Stimulated activated CD8-positive, alpha-beta memory T cell treated with anti-CD3 and anti-CD28 coated beads, Interleukin-7, amount 100 ng/mL, for 48 hours (primary cell): Measurements from ENCODE around the gene PLA2G4D.

Experiments
- DNase-seq, 2 donors: peaks; one replicate each; pipeline ENCODE4 v3.0.0-alpha.2; 2020; ENCODE audit warnings: low read depth in 1 of 2; ENCODE audit errors: extremely low read depth in 1 of 2

Gene PLA2G4D, protein sequence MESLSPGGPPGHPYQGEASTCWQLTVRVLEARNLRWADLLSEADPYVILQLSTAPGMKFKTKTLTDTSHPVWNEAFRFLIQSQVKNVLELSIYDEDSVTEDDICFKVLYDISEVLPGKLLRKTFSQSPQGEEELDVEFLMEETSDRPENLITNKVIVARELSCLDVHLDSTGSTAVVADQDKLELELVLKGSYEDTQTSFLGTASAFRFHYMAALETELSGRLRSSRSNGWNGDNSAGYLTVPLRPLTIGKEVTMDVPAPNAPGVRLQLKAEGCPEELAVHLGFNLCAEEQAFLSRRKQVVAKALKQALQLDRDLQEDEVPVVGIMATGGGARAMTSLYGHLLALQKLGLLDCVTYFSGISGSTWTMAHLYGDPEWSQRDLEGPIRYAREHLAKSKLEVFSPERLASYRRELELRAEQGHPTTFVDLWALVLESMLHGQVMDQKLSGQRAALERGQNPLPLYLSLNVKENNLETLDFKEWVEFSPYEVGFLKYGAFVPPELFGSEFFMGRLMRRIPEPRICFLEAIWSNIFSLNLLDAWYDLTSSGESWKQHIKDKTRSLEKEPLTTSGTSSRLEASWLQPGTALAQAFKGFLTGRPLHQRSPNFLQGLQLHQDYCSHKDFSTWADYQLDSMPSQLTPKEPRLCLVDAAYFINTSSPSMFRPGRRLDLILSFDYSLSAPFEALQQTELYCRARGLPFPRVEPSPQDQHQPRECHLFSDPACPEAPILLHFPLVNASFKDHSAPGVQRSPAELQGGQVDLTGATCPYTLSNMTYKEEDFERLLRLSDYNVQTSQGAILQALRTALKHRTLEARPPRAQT

DNA sequence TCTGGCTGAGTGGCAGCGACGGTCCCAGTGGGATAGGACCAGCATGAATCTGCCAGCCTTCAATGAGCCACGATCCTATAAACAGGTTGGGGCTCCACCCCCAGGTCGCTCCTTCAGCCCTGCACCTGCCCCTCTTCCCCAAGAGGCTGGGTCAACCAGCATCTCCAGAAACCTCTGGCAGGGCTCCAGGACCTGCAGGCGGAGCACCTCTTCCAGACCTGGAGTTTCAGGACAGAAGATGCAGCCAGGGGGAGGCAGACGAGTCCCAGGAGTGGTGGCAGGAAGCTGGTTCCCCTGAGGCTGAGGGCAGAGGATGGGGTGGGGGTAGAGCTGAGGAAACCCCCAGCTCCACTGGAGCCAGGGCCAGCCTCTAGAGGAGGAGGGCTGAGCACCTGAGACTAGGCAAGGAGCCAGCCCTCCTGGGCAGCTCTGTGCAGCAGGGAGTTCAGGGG lies at the start of gene PLA2G4D:
TSS of gene PLA2G4D (minus strand) at position 51 of the 452 bp plus-strand sequence. CDS start 103 bp downstream, outside the sequence.
- no peak for DNase-seq

DNA sequence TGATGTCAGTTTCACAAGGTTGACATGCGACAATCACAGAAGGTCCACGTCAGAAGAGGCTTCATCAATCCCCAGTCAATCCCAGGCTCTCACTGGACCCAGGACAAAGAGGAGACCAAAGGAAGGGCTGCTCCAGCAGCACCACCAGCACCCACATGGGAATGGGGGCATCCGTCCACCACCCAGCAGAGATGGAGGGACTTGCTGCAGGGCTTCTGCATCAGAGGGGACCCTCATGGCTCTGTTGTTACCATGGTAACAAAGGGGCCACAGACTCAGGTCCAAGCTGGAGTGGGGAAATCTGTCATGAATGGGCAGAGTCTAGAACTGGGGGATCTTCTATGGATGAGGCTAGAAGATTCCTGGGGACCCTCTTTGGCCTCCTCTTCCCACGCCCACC lies 49.0 kb upstream of the PLA2G4D start:
- DNase-seq = no peak

DNA sequence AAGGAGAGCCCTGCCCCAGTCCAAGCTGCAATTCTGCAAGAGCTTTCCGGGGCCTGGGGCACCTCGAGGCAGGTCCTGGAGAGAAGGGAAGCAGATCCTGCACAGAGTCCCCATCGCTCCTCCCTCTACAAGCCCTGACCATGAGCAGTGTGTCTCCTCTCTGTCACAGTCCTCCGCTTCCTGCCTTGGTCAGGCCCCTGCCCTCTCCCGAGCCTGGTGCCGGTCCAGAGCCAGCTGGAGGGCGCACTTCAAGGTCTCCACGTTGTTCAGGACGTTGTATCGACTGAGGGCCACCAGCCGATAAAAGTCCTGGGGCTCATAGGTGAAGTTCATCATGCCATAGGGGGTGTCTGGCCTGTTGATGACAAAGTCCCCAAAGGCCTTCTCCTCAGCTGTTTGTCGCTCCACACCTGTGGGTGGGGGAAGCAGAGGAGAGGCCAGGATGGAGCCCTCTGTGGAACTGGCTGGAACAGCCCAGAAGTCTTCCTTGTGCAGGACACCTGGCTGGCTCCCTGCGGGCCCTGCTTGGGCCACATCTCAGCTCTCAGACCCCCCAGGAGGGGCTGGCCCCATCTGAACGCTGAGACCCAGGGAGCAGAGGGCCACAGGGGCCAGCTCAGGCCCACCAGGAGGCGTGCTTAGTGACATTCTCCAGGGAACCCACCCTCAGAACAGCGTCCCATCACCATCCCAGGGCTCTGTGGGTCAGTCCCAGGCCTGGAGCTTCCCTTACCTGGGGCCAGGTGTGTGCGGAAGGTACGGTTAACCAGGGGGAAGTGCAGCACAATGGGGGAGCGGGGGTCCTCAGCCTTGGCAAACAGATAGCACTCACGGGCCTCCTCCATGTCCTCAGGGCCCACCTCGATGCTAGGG lies 47.7 kb upstream of the PLA2G4D start:
- no peak for DNase-seq

DNA sequence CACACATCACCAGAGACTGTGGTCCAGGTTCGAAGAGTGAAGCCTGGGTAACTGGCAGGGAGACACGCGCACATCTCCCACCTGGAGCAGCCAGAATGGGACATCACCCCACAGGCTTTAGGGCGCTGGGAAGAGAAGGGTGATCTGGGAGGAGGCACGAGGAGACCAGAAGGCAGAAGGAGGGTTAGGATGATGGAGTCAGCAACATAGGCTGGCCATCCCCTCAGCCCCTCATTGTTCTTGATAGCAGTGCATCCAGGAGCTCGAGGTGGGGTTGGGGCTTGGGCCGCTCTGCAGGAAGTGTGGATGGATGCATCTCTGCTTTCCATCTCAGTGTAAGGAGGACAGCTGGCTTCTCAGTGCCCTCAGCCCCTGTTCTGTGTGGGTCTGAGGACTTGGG lies 46.9 kb upstream of the PLA2G4D start:
- DNase-seq = no peak

DNA sequence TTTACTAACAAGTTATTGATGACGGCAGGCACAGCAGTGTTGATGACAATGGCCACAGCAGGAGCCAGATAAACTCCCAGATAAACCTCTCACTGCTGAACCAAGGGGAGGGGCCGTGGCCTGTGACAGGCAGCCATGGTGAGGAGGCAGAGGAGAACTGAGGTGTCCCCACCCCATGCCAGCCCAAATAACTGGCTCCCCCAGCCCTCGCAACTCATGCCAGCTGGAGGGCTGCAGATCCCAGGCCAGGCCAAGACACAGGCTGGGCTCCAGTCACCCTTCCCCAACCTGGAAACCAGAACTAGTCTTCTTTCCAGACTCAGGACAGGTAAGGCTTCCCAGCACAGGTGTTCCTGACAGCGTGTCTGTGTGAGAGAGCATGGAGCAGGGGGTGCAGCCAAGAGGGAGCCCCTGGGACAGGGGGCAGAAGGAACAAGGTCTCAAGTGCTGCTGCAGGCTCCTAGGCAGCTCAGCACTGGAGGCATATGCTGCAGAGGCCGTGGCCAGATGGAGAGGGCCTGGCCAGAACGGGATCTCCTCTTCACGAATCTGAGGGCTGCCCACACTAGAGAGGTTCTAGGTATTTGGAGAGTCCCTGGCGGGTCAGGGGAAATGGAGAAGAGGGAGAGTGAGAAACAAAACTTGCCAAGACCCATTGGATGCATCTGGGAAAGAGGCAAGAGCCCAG lies 46.2 kb upstream of the PLA2G4D start:
- DNase-seq = no peak

DNA sequence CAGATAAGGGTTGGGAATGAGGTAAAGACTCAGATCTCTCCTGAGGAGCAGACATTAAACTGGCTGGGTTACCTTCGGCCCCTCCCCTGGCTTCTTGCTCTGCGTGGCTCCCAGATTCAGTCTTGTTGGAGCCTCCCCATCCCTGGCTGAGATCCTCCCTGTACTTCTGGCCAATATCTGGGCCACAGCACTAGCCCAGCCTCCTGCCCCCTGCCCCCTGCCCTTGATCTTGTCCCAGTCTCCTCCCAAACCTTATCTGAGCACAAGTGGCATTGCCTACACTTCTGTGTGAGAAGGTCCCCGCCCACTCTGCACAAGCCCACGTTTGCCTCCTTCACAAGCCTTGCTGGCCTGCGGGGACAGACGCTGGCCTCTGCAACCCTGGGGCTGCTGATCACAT lies 45.2 kb upstream of the PLA2G4D start:
- no peak for DNase-seq

DNA sequence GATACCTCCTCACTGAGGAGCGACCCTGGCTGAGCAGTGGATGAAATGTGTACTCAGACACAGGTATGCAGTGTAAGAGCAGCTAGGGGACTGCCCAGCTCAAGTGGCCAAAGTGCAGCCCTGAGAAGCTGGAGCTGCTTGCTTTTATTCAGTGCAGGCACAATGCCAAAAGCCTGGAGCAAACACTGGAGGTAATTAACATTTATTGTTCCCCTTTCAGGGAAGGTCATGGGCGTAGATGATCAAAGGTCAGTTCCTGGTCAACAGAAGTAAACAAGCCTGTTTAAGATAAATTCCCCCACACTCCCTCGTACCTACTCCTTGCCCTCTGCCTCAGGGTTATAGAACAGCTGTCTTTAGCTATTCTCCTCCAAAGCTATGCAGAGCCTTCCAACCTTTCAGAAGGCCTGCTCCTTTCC lies 44.6 kb upstream of the PLA2G4D start:
- DNase-seq = no peak

DNA sequence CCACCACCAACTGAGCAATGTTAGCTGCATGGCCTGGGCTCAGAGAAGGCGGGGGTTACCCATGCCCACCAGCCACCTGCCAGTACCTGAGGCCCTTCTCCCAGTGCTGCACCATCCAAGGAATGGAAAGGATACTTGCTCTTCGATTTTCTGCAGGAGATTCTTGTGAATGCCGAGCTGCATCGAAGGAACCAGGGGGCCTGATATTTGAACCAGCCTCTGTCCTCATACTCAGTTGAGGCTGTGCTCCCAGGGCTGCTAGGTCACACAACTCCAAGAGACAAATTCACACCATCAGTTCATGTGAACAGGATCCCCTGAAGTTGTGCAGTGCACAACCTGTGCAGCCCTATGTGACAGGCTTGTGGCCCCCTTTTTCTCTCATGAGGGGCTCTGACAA lies 44.0 kb upstream of the PLA2G4D start:
- no peak for DNase-seq

DNA sequence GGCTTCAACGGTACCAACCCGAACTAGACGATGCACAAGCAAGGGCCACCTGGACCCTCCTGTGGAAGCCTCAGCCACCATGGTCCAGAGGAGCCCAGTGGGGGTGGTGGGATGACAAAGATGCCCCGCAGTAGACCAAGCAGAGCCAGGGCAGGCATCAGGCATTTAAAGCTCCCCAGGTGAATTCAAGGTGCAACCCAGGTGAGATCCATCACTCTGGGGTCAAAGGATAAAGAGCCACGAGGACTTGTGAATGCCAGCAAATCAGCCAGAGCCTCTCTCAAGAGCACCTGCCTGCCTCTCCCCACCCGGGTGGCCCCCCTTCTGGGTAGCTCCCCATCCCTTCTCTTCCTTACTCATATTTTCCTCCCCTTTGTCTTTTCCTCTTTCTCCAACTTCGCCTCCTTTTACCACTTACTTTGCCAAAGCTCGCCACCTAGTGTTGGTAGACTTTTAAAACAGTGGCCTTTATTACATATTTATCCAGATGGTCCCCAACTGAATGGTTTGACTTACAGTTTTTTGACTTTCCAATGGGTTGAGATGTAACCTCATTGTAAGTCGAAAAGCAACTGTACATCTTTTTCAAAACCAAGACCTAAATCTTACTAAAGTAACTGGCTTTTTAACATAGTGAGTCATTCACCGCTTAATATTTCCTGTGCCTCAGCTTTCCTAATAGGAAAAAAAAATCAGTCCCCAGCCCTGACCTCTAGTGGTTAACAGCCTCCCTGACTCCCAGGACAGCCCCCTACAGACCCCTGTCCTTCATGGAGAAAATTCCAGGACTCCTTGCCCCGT lies 43.3 kb upstream of the PLA2G4D start:
- DNase-seq = no peak

DNA sequence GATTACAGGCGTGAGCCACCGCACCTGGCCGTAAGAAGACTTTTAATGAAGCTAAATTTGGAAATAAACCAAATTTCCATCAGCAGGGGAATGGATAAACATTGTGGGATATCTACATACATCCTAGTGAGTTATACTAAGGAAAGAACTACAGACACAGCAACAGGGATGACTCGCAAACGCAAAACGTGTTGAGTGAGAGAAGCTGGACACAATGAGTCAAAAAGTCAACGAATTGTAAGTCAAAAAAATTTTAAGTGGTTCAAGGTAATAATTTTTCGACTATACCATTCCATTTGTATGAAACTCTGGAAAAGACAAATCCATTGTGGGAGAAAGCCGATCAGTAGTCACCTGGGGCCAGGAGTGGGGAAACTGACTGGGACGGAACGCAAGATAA lies 42.2 kb upstream of the PLA2G4D start:
- DNase-seq = no peak

DNA sequence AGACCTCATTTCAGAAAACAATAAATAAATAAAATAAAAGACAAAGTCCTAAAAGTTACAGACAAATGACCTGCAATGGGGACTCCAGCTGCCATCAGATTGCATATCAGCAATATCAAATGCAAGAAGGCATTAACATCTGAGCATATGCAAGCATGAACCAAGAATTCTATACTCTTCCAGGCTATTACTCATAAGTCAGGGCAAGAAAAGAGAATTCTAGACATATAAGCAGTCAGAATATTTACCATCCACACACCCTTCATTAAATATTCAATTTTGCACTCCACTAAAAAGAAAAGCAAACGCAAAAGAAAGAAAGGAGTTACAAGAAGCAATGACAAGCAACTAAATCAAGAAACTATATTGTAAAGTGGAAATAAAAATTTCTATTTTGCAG lies 41.0 kb upstream of the PLA2G4D start:
- no peak for DNase-seq

DNA sequence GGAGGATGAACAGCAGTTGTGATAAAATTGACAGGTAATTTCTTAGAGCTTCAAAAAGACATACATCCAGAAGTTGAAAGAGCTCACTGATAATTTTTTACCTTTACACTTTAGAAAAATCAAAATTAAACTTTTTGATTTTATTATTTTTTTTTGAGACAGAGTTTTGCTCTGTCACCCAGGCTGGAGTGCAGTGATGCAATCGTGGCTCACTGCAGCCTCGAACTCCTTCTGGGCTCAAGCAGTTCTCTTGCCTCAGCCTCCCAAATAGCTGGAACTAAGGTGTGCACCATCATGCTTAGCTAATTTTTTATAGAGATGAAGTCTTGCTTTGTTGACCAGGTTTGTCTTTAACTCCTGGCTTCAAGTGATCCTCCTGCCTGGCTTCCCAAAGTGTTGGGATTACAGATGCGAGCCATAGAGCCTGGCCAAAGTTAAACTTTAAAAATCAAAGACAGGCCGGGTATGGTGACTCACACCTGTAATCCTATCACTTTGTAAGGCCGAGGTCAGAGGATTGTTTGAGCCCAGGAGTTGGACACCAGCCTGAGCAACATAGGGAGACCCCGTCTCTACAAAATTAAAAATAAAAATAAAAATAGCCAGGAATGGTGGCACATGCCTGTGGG lies 40.4 kb upstream of the PLA2G4D start:
- no peak for DNase-seq

DNA sequence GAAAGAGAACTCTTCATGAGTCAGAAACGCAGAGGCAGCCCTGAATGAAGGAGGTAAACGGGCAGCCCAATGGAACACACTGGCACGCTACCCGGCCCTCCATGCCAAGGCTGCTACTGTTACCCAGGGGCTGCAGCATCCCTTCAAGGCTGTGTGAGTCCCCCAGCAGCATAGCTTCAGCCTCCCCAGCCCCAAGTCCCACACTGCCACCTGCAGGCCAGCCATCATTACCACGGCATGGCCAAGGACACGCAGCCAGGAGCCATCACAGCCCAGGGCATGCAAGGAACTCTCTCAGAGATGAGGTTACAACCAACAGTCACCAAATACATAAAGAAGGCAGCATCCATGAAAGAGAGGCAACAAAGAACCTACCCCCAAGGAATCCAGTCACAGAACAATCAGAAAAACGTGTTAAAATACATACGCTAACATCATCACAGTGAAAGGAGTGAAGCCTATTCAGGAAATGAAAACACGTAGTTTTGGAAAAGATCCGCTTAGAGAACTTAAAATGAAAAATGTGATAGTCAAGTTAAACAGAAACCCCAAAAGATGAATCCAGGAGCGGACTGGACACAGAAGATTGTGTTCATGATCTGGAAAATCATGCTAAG lies 39.6 kb upstream of the PLA2G4D start:
- DNase-seq = peak; percentile 20 to 38

DNA sequence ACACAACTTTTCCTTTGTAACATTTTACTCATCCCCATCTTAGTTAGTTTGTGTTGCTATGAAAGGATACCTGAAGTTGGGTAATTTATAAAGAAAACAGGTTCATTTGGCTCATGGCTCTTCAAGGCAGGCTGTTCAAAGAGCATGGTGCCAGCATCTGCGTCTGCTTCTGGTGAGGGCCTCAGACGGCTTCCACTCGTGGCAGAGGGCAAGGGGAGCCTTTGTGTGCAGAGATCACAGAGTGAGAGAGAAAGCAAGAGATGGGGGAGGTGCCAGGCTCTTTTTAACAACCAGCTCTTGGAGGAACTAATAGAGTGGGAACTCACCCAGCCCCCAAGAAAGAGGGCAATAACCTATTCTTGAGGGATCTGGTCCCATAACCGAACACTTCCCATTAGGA lies 39.0 kb upstream of the PLA2G4D start:
- no peak for DNase-seq

DNA sequence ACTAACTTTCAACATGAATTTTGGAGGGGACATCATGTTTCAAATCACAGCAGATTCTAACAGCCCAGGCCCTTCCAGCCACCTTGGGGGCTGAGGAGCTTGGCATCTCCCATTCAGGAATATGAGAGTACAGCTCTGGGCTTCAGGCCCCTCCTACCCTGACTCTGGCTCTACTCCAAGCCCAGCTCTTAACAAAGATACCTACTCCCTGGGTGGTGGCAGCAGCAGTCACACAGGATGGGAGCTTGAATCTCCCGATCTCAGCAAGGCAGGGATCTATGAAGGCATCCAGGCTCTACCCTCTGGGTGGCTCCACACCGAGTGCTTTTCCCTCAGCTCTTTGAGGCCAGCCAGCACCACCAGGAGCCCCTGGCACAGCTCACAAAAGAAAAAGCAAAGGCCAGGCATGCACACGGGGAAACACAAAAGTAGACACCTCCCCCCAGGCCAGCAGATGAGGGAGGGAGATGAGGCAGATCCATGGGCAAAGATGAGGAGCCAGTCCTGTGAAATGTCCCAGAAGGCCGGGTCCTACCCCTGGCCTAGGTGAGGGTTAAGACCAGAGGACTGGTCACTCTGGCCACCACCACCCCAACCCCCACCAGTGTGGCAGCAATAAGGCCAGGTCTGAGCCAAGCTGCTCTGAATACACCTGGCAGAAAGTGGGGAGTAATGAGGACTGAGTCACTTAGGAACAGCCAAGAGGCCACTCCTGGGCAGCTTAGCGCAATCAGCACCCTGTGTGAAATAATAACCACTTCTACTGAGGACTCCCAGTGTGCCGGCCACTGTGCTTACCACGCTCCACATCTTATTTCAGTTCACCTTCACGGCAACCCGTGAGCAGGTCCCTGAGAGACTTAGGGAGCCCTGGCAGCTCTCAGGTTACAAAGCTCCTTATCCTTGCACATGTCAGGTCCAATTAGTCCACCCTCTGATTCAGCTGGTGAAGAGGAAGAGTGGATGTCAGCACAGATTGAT lies 37.8 kb upstream of the PLA2G4D start:
- DNase-seq = no peak

DNA sequence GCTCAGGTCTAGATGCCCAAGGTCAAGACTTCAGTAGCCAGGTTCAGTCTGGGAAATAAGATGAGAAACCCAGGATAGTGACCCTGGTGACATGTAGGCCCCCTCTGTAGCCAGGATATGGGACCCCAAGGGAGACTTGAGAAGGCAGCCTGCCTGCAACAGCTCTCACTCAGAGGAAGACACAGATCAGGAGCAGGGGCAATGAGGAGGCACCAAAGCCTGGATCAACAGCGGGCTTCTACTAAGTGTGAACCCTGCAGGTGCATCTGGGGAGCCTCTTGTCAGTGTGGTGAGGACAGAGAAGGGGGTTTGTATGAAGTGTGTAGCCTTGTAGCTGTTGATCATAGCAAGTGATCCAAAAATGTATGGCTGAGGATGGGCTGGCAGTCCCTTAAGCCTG lies 36.6 kb upstream of the PLA2G4D start:
- no peak for DNase-seq

DNA sequence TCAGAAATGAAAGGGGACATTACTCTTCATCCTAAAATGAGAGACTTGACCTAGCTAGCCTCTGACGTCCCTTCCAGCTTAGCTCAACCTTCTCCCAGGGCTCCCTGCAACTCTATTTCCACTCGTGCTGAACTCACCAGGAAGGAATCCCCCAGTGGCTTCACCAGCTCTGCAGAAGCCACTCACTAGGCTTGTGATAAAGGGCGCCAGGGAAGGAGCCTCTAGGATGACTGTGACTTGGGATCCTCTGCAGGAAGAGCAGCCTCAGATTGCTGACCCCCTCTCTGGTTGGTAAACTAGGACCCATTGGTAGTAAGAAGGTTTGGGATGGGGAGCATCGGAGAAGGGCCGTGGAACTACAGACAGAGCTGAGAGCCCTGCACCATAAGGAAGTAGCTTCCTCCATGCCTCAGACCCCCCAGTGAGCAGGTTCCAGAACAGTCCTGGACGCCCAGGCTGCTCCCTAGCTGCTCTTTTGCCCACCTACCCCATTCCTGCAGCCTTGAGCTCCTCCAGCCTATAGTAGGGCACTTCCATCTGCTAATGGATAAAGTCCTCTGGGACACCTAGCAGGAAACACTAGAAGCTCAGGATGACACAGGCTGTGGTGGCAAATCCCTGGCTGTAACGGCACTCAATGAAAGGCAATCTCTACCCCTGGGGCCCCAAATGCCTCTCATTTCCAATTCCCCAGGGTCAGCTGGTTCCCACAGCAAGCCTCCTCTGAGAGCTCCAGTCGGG lies 36.1 kb upstream of the PLA2G4D start:
- no peak for DNase-seq
